ENCODE results near the gene KLF16. TPM values are rescaled to one million over a fixed set of nuclear protein-coding genes. Genes with fewer than 3 reads are reported as not detected.
A peak's percentile ranks its signal among the peaks of the same experiment; 100 is the strongest.

Gene KLF16
- total and polyA plus RNA-seq, 9 of the 15 experiments (the other 6 are each of a cell fraction or from before 2014, with no cell fraction given), result 0.04 to 60.4 (median 6.8) TPM

- no peak for TF ChIP-seq ETS2 (tag; IDR thresholded peaks at IDR 0.05; ENCODE audit: borderline replicate concordance, poor library complexity, severe bottlenecking)
- TF ChIP-seq POLR2H (tag; IDR thresholded peaks at IDR 0.05; ENCODE audit: low read depth), result no peak
- peak; percentile 18; the same call in 1 of the 2 replicates for TF ChIP-seq RBFOX2 (IDR thresholded peaks at IDR 0.05; ENCODE audit: low read depth, low read length)
- TF ChIP-seq GATAD2A (IDR thresholded peaks at IDR 0.05), result no peak
- no peak for TF ChIP-seq DDX20 (tag; IDR thresholded peaks at IDR 0.05; ENCODE audit: low read depth)
- TF ChIP-seq ZNF277 (CRISPR knock-in tag; IDR thresholded peaks at IDR 0.05; ENCODE audit: borderline replicate concordance), result no peak
- TF ChIP-seq RBM22 (IDR thresholded peaks at IDR 0.05; ENCODE audit: low read depth, low read length, poor library complexity, severe bottlenecking), result peak; percentile 3
- DNase-seq (ENCODE audit: extremely low read depth in 1 of 4, low spot score in 3 of 4), result no peak
- no peak for ATAC-seq
- H3K9ac ChIP-seq (ENCODE audit: insufficient read depth in 1 of 2, low read depth in 2 of 2, low read length in 2 of 2), result no peak overlapping the region
- no peaks in the 10 kb centered on the region for H3K9me3 ChIP-seq (replicated peaks; ENCODE audit: control insufficient read depth, insufficient read depth, low read depth, low read length)
- ChIA-PET POLR2A (interaction anchor here (0.5 to 1.1 kb wide), 7 partner anchors 8 to 178 kb away, joined by 3 read pairs; no protein-coding TSS in a partner anchor), CTCF (ENCODE audit: low intra/inter-chr PET ratio) (no interaction called here)
- no peaks in the 10 kb centered on the region for H3K9me1 ChIP-seq (ENCODE audit: control insufficient read depth, insufficient read depth, low read length)
- intact Hi-C loops (cut with micrococcal nuclease), result no loop called here
- in situ Hi-C loops (cut with MboI), result no loop called here
- H3K4me1 ChIP-seq (replicated peaks in 1 of 2; ENCODE audit: control insufficient read depth in 2 of 2, insufficient read depth in 2 of 2, low read length in 2 of 2), result peaks cover 6 to 44% of the 10 kb centered on the region in 2 experiments; a peak in 4 of 5 replicates
- no peak overlapping the region for H3K27ac ChIP-seq (ENCODE audit: extremely low read depth, low read depth, low read length)
- H3K4me2 ChIP-seq (ENCODE audit: insufficient read depth, low read length), result no peak overlapping the region
- no peak overlapping the region for H3K4me3 ChIP-seq
- no peaks in the 10 kb centered on the region for H3K27me3 ChIP-seq (ENCODE audit: control insufficient read depth in 2 of 2, insufficient read depth in 2 of 2, low read length in 2 of 2)
- no TSS peak for BruUV-seq (replicated peaks)
- no peak for FAIRE-seq
- H4K20me1 ChIP-seq (replicated peaks; ENCODE audit: control insufficient read depth, insufficient read depth, low read length), result no peaks in the 10 kb centered on the region
- 90% methylated on average over 21 of the region's 43 CpGs for WGBS (ENCODE audit: insufficient coverage, low coverage, missing lambda C conversion rate)
- peaks cover 18% of the 10 kb centered on the region for H3K79me2 ChIP-seq (ENCODE audit: control insufficient read depth, insufficient read depth, low read length)
- peaks cover 94% of the 10 kb centered on the region; the same call in 2 of the 3 replicates for H3K36me3 ChIP-seq (ENCODE audit: control insufficient read depth, insufficient read depth, low read length)
- no peak overlapping the region for H2AFZ ChIP-seq (ENCODE audit: low read depth, low read length)
Observed at GRCh38 chr19:1819341-1820255, 43.8 kb downstream of the KLF16 start.
